T-helper 1 cell treated with Interleukin-12 subunit alpha and Interleukin-12 subunit beta and Interleukin-4 antibody, amounts not matched to agents 30 ng/mL and 1 ng/mL, for 36 hours (primary cell): ENCODE results near the gene HSD11B1L. TPM values are rescaled to one million over a fixed set of nuclear protein-coding genes. Genes with fewer than 3 reads are reported as not detected.
"Not testable (repeated sequence)": the region's sequence is repeated elsewhere in the genome, so short reads cannot be mapped to it uniquely, and the experiment has no call there.

Experiments
- intact Hi-C: fragments of 100-400 bp; cut with micrococcal nuclease; formaldehyde crosslinking; loops from one replicate; pipeline ENCODE4 v1.15.1; 2024
- total RNA-seq: library from RNA; stranded (reverse); gene quantifications from 2 replicates; pipeline ENCODE4 v1.2.3, GENCODE V29; 2022

Gene HSD11B1L
- total RNA-seq, 1 donor from 2014 or later: 2.4 TPM

- intact Hi-C loops: no loop called here
These were observed 38.6 kb downstream of the HSD11B1L start for GRCh38 chr19:5719274-5719960.

- intact Hi-C loops: loop anchor here (1.0 kb wide), 11 partner anchors 30 to 996 kb away; partner anchors contain the start of genes CLPP, FEM1A, MICOS13 and RANBP3
These were observed 39.3 kb downstream of the HSD11B1L start, which contains the start of the genes CATSPERD and LONP1 for GRCh38 chr19:5719961-5720790. Gene CATSPERD, plus strand, starts transcription at chr19:5720637. Its CDS starts 101 bp downstream, at chr19:5720738. Gene LONP1, minus strand, starts transcription at chr19:5720146. Its CDS starts 14 bp downstream, at chr19:5720132.

- intact Hi-C loops: no loop called here
These were observed 46.7 kb downstream of the HSD11B1L start for GRCh38 chr19:5727453-5728050.

GRCh38 chr19:5733172-5733571, 52.3 kb downstream of the HSD11B1L start:
- intact Hi-C loops: not testable (repeated sequence)

Other genes with a start within 250 kb of the HSD11B1L start
- gene ZNRF4, start 225.6 kb upstream of the HSD11B1L start, total RNA-seq: not detected in 2 replicates
- gene TINCR, start 113.1 kb upstream of the HSD11B1L start, total RNA-seq: 0.76 and 0.83 TPM in 2 replicates
- 95.9 and 116 TPM in 2 replicates for gene SAFB2, start 58.3 kb upstream of the HSD11B1L start, total RNA-seq
- gene SAFB, start 57.9 kb upstream of the HSD11B1L start, total RNA-seq: 127 and 135 TPM in 2 replicates
- gene MICOS13, start 511 bp upstream of the HSD11B1L start, total RNA-seq: 44.4 TPM in 2 replicates
- 692 and 713 TPM in 2 replicates for gene RPL36, start 9.3 kb downstream of the HSD11B1L start, total RNA-seq
- gene LONP1, start 39.1 kb downstream of the HSD11B1L start, total RNA-seq: 82.2 and 82.9 TPM in 2 replicates
- gene CATSPERD, start 39.6 kb downstream of the HSD11B1L start, total RNA-seq: not detected in 2 replicates
- gene PRR22, start 103.7 kb downstream of the HSD11B1L start, total RNA-seq: 5.0 and 5.3 TPM in 2 replicates
- 48.8 and 53.7 TPM in 2 replicates for gene DUS3L, start 110.1 kb downstream of the HSD11B1L start, total RNA-seq
- 0.32 and 0.64 TPM in 2 replicates for gene NRTN, start 124.0 kb downstream of the HSD11B1L start, total RNA-seq
- not detected in 2 replicates for gene FUT6, start 158.7 kb downstream of the HSD11B1L start, total RNA-seq
- 0.17 TPM in 1 of 2 replicates, not detected in the other for gene FUT3, start 170.4 kb downstream of the HSD11B1L start, total RNA-seq
- gene FUT5, start 189.5 kb downstream of the HSD11B1L start, total RNA-seq: not detected in 2 replicates
- gene NDUFA11, start 222.8 kb downstream of the HSD11B1L start, total RNA-seq: 220 and 230 TPM in 2 replicates
- 10.0 and 10.7 TPM in 2 replicates for gene VMAC, start 223.8 kb downstream of the HSD11B1L start, total RNA-seq
- gene CAPS, start 233.2 kb downstream of the HSD11B1L start, total RNA-seq: 13.0 and 15.5 TPM in 2 replicates